Renal cortical epithelial cell (primary cell): ENCODE results near the gene ARHGAP10. TPM values are rescaled to one million over a fixed set of nuclear protein-coding genes. Genes with fewer than 3 reads are reported as not detected.
"Not testable (repeated sequence)": the region's sequence is repeated elsewhere in the genome, so short reads cannot be mapped to it uniquely, and the experiment has no call there.

ENCODE experiments used
- DNase-seq: peaks from one replicate; pipeline ENCODE4 v3.0.0-alpha.2; 2011; ENCODE audit warnings: low read depth
- total RNA-seq: library from RNA; depleted of rRNA; stranded (reverse); fragments of >200 nt; gene quantifications from 2 replicates; pipeline ENCODE4 v1.2.3, GENCODE V29; 2014

The ARHGAP10 gene
- total RNA-seq, 1 donor from 2014 or later: 18.3 TPM

DNA sequence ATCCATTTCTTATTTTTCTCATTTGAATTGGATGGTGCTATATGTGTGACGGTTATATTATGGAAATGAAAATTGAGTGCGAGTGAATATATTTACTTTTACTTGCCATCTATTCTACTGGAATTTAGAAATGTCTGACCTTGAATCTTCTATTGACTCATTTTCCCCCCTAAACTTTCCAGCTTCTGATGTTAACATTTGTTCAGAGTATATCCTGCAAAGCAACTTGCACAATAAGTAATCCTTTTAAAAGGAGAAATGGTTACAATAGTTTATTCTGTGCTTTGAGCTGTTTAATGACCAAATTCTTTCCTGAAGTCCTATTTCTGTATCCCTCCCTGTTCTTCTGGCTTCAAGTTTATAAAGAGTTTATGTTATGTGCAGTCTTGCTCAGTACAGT, 116.7 kb downstream of the ARHGAP10 start:
- no peak for DNase-seq

DNA sequence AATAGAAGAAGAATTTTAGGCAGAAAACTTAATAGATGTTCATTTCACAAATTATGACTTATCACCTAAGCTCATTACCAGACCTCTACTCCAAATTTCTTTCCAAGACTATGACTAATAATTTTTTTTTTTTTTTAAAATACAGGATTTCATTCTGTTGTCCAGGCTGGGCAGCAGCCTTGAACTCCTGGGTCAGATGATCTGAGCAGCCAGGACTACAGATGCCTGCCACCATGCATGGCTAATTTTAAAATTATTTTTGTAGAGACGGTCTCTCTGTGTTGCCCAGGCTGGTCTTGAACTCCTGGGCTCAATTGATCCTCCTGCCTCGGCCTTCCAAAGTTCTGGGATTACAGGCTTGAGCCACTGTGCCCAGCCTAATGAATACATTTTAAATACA, 119.2 kb downstream of the ARHGAP10 start:
- DNase-seq: no peak

DNA sequence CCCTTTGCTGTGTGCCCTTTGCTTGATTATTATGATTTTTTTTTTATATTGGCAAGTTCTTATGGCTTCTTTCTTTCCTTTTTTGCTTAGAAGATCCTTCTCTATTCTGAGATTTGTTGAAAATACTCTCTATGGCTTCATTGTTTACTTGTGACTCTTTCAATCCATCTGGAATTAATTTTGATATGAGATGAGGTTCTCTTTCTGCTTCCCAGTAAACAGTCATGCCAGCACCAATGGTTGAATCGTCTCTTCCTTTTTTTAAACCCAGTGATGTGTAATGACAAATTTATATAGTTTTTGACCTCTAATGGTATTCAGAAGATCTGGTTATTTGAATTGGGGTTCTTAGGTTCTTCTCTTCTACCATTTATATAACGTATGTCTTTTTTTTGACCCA, 121.8 kb downstream of the ARHGAP10 start:
- no peak for DNase-seq

DNA sequence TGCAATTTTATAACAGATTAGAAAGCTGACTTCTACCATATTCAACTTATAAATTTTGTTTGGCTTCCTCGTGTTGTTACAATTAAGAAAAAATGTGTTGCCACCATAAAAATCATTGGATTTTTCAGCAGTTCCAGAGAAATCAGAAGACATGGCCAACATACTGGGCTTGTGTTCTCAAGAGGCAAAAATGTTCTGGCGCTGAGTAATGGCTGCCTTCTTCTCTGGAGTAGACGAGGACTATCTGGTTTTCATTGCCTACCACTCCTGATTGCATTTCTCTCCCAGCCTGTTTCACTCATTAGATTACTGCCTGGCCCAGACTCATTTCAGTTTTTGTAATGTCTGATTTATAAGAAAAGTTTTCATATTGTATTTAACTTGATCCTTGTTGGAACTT, 122.3 kb downstream of the ARHGAP10 start:
- no peak for DNase-seq

DNA sequence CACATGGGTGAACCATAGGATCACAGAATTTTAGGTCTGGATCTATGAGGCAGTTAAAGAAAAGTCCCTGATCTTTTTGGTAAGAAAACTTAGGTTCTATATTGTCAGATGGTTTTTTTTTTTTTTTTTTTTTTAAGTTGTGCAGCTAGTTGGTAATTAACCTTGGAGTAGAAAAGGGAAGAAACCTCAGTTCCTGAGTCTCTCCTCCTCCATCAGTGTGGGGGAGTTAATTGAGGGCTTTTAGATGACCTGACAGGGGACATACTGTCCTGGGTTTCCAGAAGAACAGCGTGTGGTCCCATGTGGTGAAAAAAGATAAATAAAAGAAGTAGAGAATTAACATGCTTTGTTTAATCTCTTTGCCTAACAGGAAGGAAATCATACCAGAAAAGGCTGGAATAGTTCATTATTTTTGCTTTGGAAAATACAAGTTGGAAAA, 123.7 kb downstream of the ARHGAP10 start:
- DNase-seq: peak; percentile 28

DNA sequence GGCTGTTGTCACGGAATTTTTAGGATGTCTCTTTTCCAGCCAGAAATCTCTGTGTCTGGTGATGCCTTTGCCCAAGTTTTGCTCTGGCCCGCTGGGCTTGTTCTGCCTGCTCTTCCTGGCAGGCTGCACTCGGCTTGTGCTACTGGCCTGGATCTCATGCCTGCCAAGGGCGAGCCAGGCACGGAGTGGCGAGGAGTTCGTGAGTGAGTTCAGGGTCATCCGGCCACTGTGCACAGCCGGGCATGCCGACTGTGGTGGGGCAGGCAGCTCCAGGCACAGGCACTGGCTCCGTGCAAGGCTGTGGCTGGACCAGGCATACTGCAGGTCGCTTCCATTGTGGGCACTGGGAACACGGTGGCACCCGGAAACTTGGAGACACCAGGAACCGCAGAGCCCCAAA, 129.1 kb downstream of the ARHGAP10 start:
- no peak for DNase-seq

DNA sequence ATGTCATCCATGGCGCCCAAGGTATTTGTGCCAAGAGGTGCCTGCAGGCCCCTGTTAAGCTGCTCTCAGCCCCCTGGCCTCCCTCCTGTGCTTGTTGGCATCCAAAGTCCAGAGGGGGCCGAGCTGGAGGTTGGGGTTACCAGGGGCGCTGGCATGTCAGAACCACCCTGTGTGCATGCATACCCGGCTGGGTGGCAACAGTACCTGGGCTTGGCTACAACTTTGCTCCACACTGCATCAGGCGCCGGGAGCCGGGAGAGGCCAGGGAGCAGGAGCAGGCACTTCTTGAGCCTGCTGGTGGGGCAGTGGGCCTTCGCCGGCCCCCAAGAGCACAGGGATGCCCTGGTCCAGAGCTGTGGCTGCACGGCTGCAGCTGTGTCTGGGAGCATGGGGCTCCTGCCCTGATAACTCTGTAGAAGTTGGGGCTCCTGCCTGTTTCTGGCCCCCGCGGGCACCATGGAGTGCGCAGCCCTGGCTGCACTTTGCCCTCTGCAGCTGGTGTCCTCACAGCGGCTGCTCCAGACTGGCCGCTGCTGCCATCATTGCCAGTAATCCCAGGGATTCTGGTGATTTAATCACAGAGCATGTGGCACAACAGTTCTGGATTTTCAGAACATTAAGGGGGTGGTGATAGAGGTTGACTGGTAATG, 130.3 kb downstream of the ARHGAP10 start:
- DNase-seq: no peak

DNA sequence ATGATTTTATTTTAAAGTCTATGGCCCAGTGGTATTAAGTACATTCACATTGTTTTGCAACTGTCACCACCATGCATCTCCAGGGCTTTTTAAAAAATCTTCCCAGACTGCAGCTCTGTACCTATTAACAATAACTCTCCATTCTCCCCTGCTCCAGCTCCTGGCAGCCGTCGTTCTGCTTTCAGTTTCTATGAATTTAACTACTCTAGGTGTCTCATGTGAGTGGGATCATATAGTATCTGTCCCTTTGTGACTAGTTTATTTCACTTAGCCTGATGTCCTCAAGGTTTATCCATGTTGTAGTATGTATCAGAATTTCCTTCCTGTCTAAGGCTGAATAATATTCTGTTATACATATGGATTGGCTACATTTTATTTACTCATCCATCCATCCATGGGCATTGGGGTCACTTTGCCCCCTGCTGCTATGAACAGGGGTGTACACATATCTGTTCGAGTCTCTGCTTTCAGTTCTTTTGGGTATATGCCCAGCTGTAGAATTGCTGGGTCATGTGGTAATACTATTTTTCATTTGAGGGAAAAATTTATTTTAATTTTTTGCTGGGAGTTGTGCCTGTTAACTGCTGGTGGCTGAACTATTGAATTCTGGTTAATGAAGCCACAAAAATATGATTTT, 131.3 kb downstream of the ARHGAP10 start:
- DNase-seq: no peak

DNA sequence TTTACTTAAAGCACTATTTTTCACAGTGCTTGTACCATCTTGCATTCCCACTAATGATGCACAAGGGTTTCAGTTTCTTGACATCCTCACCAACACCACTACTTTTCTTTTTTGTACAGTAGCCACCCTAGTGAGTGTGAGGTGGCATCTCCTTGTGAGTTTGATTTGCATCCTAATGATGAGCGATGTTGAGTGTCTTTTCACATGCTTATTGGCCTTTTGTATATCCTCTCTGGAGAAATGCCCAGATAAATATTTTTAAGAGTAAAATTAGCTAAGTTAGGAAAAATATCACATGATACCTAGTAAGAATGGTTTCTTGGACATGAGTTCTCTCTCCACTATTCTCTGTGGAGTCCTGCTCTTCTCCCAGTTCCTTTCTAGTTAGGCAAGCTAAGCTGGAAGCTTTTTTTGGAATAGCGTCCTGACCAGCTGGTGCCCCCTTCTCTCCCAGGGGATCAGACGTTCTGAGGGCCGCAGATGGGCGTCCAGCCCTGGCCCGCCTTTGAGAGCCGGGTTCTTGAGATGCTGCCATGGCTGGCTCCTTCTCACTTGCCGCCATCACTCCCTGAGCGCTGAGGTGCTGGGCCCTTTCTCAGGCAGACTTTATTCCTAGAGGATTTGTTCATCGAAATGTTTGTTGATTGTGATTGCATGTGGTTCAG, 132.1 kb downstream of the ARHGAP10 start:
- DNase-seq: no peak

DNA sequence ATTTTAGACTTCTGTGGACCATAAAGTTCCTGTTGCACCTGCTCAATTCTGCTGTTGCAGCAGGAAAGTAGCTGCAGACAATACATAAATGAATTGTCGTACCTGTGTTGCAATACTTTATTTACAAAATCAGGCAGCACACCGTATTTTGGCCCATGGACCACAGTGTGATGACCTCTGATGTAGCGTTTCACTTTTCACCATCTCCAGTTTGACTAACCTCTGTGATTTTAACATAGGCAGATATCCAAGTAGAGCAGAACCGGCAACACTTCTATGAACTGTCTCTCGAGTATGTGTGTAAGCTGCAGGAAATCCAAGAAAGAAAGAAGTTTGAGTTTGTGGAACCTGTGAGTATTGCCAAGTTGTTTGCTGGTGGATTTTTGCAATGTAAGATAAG, 132.7 kb downstream of the ARHGAP10 start:
- DNase-seq: no peak

DNA sequence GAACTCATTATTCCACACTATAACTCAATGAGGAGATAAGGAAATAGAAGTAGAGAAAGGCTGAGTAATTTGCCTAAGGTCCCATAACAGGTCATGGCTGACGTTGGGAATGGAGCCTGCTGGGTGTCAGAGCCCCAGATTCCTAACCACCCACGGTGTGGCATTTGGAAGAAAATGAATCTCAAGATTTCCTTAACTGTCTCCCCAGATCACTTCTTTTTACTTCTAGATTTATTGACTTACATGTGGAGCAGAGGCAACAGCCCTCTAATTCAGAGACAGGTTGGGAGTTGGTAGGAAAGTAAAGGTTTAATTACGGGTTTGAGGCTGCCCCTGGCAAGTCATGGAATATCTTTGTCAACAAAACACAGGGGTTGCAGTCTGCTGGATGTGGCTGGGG, 134.0 kb downstream of the ARHGAP10 start:
- peak; percentile 45 for DNase-seq

DNA sequence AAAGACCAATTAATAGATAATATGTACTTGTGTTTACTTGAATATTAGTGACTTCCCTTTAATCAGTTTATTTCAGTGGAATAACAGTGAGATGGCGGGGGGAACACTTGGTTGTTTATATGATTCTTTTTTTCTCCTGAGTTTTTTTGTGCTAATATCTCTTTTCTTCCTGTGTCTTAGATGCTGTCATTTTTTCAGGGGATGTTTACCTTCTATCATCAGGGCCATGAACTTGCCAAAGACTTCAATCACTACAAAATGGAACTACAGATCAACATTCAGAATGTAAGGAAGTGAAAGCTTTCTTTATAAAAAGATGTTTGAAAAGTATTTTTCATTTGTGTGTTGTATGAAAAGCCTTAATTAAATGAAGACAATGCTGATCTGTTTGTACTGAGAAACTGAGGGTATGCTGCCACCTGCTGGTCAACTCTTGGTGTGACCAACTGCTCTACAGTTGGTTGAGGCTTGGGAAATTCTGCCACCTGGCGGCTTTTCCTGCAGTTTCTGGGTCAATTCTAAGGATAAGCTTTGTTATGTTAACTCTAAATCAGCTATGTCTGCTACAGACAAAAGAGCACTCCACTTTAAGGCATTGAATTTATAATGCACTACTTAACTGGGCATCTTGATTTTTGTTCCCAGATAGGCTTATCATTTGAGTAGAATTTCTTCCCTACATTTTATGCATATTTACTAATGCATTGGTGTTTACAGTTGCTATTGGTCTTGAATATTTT, 134.8 kb downstream of the ARHGAP10 start:
- DNase-seq: peak; percentile 83

DNA sequence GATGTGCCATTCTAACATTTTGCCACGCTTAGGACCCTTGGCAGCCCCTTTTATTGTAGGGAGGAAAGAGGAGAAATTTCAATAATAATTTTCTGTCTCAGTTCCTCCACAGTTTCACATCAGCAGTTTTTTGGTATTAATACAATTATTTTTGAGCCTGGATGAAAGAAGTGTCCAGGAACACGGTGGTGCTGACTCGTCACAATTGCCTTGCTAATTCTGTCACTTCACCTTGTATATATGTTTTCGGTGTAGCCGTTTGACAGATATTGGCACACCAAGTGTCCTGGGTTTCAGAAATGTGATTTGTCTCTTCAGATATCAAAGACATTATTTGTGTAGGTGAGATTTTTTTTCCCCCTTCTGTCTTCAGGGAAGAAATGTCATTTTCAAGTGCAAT, 142.2 kb downstream of the ARHGAP10 start:
- no peak for DNase-seq

DNA sequence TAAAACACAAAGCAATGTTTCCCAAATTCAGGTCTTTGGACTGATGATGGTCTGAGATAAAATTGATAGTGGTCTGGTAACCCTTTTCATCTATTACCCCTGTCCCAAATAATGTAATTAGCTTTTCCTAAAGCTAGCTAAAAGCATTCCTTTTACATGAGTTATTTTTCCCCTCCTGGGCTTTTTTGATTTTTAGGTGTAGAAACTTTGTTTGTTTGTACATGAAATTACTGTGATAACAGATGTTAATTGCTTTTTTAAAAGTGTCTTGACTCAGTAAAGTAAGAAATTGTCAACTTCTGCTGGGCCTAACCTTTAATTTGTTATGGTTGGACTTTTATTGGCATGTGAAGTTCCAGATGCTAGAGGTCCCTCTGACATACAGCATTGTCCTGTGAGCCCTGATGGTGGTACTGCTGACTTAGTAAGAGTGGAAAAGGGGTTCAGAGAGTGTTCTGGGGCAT, 145.5 kb downstream of the ARHGAP10 start:
- DNase-seq: no peak

DNA sequence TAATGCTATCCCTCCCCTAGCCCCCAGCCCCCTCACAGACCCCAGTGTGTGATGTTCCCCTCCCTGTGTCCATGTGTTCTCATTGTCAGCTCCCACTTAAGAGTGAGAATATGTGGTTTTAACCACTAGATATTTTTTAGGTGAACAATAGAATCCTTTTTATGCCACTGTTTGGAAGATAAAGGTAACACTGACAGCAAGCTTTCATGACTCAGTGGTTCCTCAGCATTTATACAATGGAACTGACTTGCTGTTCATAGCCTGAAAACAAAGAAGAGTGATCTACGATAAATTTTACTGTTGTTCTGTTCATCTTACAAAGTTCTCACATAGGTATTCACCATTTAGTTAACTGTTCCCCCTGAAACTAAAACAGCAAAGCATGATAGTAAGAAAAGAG, 147.8 kb downstream of the ARHGAP10 start:
- DNase-seq: peak; percentile 47

DNA sequence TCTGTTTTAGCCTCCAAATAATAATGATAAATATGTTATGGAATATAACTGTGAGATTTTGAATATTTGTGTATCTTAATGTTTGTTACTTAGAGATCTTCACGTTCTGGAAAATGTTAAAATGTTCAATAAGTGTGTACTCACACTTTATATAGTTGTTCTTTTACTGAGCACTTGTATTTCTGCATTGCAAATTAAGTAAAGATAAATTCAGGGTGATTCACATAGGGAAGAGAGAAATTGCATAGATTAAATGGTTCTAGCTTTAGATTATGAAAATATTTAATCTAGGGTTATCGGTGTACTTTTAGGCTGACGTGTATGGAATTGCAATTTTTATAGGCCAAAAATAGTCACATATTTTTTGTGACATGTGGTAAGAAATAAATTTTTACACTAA, 148.6 kb downstream of the ARHGAP10 start:
- no peak for DNase-seq

DNA sequence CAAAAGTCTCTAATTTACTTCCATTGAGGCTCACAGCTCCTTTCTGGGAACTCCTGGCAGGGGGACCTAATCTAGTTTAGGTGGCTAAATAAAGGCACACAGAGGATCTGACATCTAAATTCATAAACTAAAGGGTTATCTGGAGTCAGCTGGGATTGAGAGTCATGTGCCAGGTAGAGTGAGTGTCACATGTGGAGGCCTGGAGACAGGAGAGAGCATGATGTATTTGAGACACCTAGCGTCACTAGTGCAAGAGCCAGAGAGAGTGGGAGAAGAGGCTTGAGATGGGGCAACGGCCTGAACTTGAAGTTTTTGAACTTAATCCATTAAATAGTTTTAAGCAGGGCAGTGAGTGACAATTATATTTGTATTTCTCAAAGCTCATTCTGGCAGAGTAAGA, 152.6 kb downstream of the ARHGAP10 start:
- no peak for DNase-seq

DNA sequence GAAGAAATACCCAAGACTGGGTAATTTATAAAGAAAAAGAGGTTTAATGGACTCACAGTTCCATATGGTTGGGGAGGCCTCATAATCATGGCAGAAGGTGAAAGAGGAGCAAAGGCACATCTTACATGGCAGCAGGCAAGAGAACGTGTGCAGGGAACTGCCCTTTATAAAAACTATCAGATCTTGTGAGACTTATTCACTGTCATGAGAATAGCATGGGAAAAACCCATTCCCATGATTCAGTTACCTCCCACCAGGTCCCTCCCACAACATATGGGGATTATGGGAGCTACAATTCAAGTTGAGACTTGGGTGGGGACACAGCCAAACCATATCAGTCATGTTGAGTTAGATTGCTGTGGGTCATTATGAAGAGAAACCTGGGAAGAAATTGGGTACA, 153.3 kb downstream of the ARHGAP10 start:
- not testable (repeated sequence) for DNase-seq

DNA sequence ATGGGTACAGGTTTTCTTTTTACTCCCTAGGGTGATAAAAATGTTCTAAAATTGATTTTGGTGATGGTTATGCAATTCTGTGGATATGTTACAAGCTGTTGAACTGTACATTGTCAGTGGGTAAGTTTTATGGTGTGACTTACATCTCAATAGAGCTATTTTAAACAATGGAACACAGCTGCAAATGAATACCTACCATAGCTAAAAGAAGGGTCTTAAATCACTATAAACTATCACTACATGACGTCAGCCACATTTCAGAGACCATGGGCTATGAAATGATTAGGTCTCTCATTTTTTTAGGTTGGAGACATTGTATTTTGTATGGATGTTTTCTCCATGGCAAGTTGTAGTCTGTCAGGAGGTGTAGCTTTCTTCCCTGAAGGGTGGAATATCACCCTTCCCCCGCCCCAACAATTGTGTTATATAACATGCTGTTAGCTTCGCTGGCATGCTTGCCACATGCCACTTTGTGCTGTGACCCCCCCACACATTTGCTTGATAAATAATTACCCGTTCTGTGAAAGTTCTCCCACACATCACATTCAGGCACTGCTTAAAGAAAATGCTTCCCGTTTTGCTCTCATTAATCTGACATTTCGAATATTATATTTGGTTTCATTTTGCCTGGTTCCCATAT, 159.7 kb downstream of the ARHGAP10 start:
- peak; percentile 6 for DNase-seq

DNA sequence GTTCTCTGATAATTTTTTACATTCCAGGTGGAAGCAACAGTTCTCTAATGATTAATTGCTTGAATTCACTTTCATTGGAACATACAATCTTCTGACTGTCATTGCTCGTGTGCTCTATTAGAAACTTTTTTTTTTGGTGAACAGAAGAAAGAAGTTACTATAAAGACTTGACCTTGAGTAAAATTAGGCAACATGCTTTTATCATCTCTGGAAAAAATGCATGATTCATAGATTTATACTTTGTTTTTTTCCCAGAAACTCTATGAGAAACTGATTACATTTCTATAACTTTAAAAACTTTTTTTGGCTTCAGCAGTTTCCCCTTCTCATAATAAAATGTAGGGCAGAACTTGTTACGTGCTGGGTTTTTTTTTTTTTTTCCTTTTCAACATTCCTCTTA, 167.6 kb downstream of the ARHGAP10 start:
- DNase-seq: no peak

DNA sequence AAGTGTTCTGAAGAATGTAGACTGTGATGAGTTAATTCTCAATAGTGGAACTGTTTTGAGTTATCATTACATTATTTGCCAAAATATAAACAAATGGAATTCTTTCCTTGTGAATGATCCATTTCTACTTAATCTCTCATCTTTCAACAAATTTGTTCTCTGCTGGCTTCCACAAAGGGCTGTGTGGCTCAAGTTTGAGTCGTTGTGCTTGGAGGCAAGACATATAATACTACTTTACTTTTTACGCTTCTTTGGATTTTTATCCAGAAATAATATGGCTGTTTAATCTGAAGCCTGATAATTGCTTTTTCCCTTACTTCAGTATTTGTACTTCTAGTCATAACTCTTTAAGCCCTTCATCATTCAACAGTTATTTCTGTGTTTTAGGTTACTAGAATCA, 169.5 kb downstream of the ARHGAP10 start:
- no peak for DNase-seq

DNA sequence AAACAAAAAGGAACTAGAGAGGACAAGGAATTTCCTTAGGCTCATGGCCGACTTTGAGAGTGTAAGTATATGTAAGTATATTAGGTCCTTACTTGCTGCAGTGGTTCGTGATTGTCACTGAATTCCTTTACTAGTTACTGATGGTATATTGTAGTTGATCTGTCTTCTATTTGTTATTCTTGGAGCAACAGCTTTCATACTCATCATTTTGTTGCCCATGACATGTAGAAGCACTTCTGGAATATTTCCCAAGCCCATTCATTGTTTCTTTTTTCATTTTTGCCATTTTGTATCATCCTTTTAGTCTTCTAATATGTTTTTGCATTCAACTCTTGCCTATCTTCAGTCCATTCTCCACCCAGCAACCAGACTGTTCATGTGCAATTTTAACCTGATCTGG, 170.0 kb downstream of the ARHGAP10 start:
- no peak for DNase-seq
